NB4 (cell line): ENCODE data around the gene UNC5B.

Source experiments
- DNase-seq: peaks from one replicate; pipeline ENCODE4 v3.0.0; 2010; ENCODE audit warnings: low read depth
- H3K4me3 ChIP-seq: one replicate; pipeline ENCODE4 v1.5.1; 2011; ENCODE audit warnings: mild to moderate bottlenecking, low read depth, low read length, moderate library complexity
- CTCF ChIP-seq: IDR thresholded peaks from one replicate; pipeline ENCODE4 v1.5.1; 2012; ENCODE audit warnings: low read depth, low read length
- MAX ChIP-seq: IDR thresholded peaks from 2 replicates; pipeline ENCODE4 v1.6.1; 2011; ENCODE audit warnings: low read depth, low read length
- MYC ChIP-seq: IDR thresholded peaks from 2 replicates; pipeline ENCODE4 v1.6.1; 2011; ENCODE audit warnings: low read depth, low read length
- POLR2A ChIP-seq: IDR thresholded peaks from 2 replicates; pipeline ENCODE4 v1.6.1; 2011; ENCODE audit warnings: mild to moderate bottlenecking; ENCODE audit not compliant: insufficient read length; ENCODE audit errors: extremely low read depth

UNC5B gene

GRCh38 chr10:71247414-71247705, 35.0 kb downstream of the UNC5B start:
- TF ChIP-seq CTCF (no peak), MYC (no peak), MAX (no peak), POLR2A (no peak)
- no peak overlapping the region for H3K4me3 ChIP-seq
- no peak for DNase-seq

- no peak overlapping the region for H3K4me3 ChIP-seq
- no peak for DNase-seq
- TF ChIP-seq CTCF (no peak), MAX (no peak), MYC (no peak), POLR2A (no peak)
Observed at GRCh38 chr10:71247804-71248203, 35.4 kb downstream of the UNC5B start.

GRCh38 chr10:71248210-71248609, 35.8 kb downstream of the UNC5B start:
- TF ChIP-seq MYC (no peak), MAX (no peak), CTCF (no peak), POLR2A (no peak)
- DNase-seq: no peak

GRCh38 chr10:71249996-71250395, 37.6 kb downstream of the UNC5B start:
- TF ChIP-seq MAX: no peak
- TF ChIP-seq POLR2A: no peak
- TF ChIP-seq MYC: no peak
- no peak for TF ChIP-seq CTCF

More at GRCh38 chr10:71248210-71248609, 35.8 kb downstream of the UNC5B start:
- H3K4me3 ChIP-seq: no peak overlapping the region

GRCh38 chr10:71250405-71250804, 38.0 kb downstream of the UNC5B start:
- TF ChIP-seq CTCF: no peak
- TF ChIP-seq MYC: no peak
- TF ChIP-seq POLR2A: no peak
- no peak for TF ChIP-seq MAX
- no peak for DNase-seq
- H3K4me3 ChIP-seq: no peak overlapping the region

More at GRCh38 chr10:71249996-71250395, 37.6 kb downstream of the UNC5B start:
- H3K4me3 ChIP-seq: no peak overlapping the region
- DNase-seq: no peak

- DNase-seq: no peak
- H3K4me3 ChIP-seq: no peak overlapping the region
- TF ChIP-seq POLR2A (no peak), MAX (no peak), MYC (no peak), CTCF (no peak)
Observed at GRCh38 chr10:71250842-71251241, 38.5 kb downstream of the UNC5B start.
